ENCODE results near the gene FUBP1. TPM values are rescaled to one million over a fixed set of nuclear protein-coding genes. Genes with fewer than 3 reads are reported as not detected.

FUBP1 gene
- total and polyA plus RNA-seq, 3 donors from 2014 or later, result 83.7 to 160 (median 141) TPM

DNA sequence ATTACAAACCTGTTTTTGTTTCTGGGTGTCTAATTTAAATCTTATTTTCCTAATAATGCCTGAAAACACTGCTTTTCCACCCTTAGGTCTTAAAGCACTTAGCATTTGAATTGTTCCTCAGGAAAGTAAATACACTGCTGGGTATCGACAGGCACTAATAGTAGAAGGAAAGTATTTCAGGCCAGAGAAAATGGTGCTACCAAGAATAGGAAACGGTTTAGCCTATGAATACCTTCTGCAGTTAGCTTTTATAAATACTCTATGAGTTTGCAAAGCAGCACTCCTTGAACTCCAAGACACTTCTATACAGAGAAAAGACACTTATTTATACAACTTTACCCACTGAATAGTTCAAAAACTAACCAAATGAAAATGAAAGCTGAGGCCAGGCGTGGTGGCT lies 6.8 kb downstream of the FUBP1 start:
- Histone ChIP-seq H3K36me3 (ENCODE audit: low read depth, missing control alignments) (no peaks in the 10 kb centered on the region), H3K4me3 (no peak overlapping the region), H3K4me1 (peaks cover 25% of the 10 kb centered on the region), H3K9me3 (no peaks in the 10 kb centered on the region), H3K27me3 (no peaks in the 10 kb centered on the region), H3K27ac (no peak overlapping the region)
- no peak for TF ChIP-seq POLR2A (IDR thresholded peaks at IDR 0.05)
- TF ChIP-seq, protein P1, sequence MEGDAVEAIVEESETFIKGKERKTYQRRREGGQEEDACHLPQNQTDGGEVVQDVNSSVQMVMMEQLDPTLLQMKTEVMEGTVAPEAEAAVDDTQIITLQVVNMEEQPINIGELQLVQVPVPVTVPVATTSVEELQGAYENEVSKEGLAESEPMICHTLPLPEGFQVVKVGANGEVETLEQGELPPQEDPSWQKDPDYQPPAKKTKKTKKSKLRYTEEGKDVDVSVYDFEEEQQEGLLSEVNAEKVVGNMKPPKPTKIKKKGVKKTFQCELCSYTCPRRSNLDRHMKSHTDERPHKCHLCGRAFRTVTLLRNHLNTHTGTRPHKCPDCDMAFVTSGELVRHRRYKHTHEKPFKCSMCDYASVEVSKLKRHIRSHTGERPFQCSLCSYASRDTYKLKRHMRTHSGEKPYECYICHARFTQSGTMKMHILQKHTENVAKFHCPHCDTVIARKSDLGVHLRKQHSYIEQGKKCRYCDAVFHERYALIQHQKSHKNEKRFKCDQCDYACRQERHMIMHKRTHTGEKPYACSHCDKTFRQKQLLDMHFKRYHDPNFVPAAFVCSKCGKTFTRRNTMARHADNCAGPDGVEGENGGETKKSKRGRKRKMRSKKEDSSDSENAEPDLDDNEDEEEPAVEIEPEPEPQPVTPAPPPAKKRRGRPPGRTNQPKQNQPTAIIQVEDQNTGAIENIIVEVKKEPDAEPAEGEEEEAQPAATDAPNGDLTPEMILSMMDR (IDR thresholded peaks at IDR 0.05), result no peak
- DNase-seq, result no peak
- intact Hi-C loops (cut with DNase I; ENCODE audit: low total_unique reads), result no loop called here
- 83 to 86% methylated on average over 3 of the region's 3 CpGs for WGBS, 2 donors

DNA sequence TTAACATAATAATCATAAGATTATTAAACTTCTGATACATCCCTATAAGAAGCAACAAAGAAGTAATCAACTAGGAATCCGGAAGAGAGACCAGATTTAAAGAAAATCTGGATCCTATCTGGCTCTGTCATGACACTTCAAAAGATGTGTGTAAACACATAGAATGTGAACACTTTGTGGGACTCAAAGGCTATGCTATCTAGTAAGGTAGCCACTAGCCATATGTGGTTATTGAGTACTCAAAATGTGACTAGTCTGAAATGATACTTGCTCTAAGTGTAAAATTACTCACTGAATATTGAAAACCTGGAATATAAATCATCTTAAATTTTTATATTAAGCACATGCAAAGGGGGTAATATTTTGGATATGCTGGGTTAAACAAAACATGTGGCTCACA lies 8.7 kb downstream of the FUBP1 start:
- H3K4me3 ChIP-seq, result no peak overlapping the region
- TF ChIP-seq, protein P1 (IDR thresholded peaks at IDR 0.05), result no peak
- TF ChIP-seq POLR2A (IDR thresholded peaks at IDR 0.05), result no peak
- H3K27ac ChIP-seq, result no peak overlapping the region
- no peaks in the 10 kb centered on the region for H3K36me3 ChIP-seq (ENCODE audit: low read depth, missing control alignments)
- WGBS, 2 donors, result 84 to 90% methylated on average over 1 of the region's 1 CpG
- intact Hi-C loops (cut with DNase I; ENCODE audit: low total_unique reads), result no loop called here
- peaks cover 9% of the 10 kb centered on the region for H3K4me1 ChIP-seq
- H3K27me3 ChIP-seq, result no peaks in the 10 kb centered on the region
- DNase-seq, result no peak
- no peaks in the 10 kb centered on the region for H3K9me3 ChIP-seq

DNA sequence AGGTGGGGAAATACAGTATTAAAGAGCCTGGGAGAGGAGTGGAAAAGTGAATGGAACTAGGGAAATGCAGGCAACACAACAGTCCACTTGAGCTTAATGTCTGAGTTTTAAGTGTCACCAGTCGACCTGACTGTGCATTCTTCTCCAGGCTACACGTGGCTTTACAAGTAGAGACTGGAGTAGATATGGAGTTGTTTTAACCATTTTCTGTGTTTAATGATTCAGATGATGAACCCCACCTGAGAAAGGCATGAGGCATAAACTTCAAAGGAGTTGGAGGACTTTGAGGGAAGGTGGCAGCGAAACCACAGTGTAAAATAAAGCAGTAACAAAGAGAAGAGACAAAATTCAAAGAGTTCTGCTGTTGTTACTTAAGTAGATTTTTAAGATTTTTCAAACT lies 12.6 kb downstream of the FUBP1 start:
- Histone ChIP-seq H3K9me3 (no peaks in the 10 kb centered on the region), H3K27ac (no peak overlapping the region), H3K4me3 (no peak overlapping the region), H3K27me3 (no peaks in the 10 kb centered on the region), H3K36me3 (ENCODE audit: low read depth, missing control alignments) (peaks cover 10% of the 10 kb centered on the region), H3K4me1 (peaks cover 4% of the 10 kb centered on the region)
- 82 to 84% methylated on average over 3 of the region's 3 CpGs for whole genome bisulfite sequencing, 2 donors
- DNase-seq, result no peak
- intact Hi-C loops (cut with DNase I; ENCODE audit: low total_unique reads), result no loop called here
- no peak for TF ChIP-seq POLR2A (IDR thresholded peaks at IDR 0.05)
- TF ChIP-seq, protein P1 (IDR thresholded peaks at IDR 0.05), result no peak

DNA sequence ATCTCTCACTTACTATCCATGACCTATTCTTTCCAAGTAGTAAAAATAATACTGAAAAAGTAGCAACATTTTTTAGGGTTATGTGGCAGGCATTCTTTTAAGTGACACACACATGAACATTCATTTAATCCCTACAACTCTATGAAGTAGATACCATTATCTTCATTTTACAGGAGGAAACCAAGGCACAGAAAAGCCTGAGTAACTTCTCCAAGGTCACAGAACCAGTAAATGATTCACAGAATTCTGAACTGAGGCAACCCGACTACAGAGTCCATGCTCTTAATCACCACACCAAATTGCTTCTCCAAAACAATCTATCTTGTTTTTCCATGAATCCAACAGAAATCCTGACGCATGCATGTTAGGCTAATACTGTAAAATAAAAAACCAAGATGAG lies 17.5 kb downstream of the FUBP1 start:
- WGBS, 2 donors, result 85 to 93% methylated on average over 2 of the region's 2 CpGs
- no peak overlapping the region for H3K27ac ChIP-seq
- no peaks in the 10 kb centered on the region for H3K27me3 ChIP-seq
- H3K9me3 ChIP-seq, result no peaks in the 10 kb centered on the region
- no peak for DNase-seq
- TF ChIP-seq, protein P1 (IDR thresholded peaks at IDR 0.05), result no peak
- TF ChIP-seq POLR2A (IDR thresholded peaks at IDR 0.05), result no peak
- intact Hi-C loops (cut with DNase I; ENCODE audit: low total_unique reads), result no loop called here
- H3K36me3 ChIP-seq (ENCODE audit: low read depth, missing control alignments), result peaks cover 10% of the 10 kb centered on the region
- H3K4me3 ChIP-seq, result no peak overlapping the region
- no peaks in the 10 kb centered on the region for H3K4me1 ChIP-seq

DNA sequence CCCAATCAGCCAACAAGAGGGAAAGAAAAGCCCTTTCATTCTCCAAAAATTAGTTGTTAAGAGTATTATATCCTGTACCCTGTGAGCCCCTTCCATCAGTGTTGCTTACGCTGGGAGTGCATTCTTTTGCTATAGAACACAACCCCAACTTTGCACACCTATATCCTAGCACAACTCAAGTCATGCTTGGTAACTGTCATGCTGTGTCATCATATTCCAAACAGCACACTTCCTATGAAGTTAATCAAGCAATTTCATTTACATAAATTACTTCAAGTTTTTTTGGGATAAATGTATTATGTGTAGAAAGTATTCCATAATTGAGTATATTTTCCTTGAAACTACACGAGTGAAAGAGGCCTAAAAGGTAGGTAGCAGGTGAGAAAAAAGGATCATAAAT lies 20.0 kb downstream of the FUBP1 start:
- WGBS, 2 donors, result 90 to 95% methylated on average over 2 of the region's 2 CpGs

More for the DNA sequence above, 20.0 kb downstream of the FUBP1 start:
- Histone ChIP-seq H3K4me3 (no peak overlapping the region), H3K27ac (no peak overlapping the region), H3K4me1 (peaks cover 6% of the 10 kb centered on the region), H3K9me3 (no peaks in the 10 kb centered on the region), H3K27me3 (no peaks in the 10 kb centered on the region), H3K36me3 (ENCODE audit: low read depth, missing control alignments) (peaks cover 3% of the 10 kb centered on the region)
- intact Hi-C loops (cut with DNase I; ENCODE audit: low total_unique reads), result no loop called here
- no peak for TF ChIP-seq POLR2A (IDR thresholded peaks at IDR 0.05)
- TF ChIP-seq, protein P1 (IDR thresholded peaks at IDR 0.05), result no peak
- DNase-seq, result no peak
